GM18508 (cell line): Measurements from ENCODE around the gene REL.
"Not testable (repeated sequence)": the region's sequence is repeated elsewhere in the genome, so short reads cannot be mapped to it uniquely, and the experiment has no call there.

Experiments used
- ATAC-seq: cut with Tn5 transposase; IDR thresholded peaks from one replicate; pipeline ENCODE4 v1.9.1; 2021; ENCODE audit warnings: moderate number of reproducible peaks; ENCODE audit not compliant: insufficient read depth, unreplicated experiment

The REL gene

GRCh38 chr2:60881047-60881932, at the start of gene REL:
Gene REL, plus strand, starts transcription at chr2:60881574. Its CDS starts 267 bp downstream, at chr2:60881841.
- peak; percentile 45 for ATAC-seq

DNA sequence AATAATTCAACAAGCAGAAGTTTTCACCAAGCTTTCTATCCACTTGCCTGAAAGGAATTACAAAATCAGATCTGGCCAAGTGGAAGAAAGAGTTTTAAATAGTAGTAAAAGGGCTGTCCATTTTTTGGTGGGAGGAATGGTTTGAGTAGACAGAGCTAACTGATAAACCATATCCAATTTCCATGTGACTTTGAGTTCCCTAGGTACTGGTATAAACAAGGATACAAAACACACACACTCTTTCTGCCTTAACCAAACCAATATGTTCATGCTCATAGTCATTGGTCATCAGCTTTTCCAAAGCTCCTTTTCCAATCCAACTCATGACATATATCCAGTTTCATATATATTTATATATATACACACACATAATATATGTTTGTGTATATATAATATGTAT, 49.5 kb upstream of the REL start:
- no peak for ATAC-seq

DNA sequence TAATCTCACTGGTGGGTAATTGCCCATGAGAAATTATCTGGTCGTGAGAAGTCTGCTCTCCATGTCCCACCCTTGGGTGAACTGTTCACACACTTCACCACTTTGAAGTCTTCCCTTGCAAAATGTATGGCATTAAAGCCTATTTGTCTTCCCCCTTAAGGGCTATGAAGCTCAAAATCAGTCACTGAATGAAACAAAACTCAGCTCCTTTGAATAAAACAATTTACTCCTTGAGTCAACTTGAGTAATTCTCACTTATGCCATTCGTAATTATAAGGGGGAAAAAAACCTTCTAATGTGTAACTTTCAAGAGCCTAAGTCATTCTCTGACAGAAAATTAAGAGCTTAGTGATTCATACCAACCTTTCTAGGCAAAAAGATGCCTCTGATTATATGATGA, 48.8 kb upstream of the REL start:
- ATAC-seq = no peak

- peak; percentile 46 for ATAC-seq
Measured at GRCh38 chr2:60834270-60834717, 47.1 kb upstream of the REL start.

DNA sequence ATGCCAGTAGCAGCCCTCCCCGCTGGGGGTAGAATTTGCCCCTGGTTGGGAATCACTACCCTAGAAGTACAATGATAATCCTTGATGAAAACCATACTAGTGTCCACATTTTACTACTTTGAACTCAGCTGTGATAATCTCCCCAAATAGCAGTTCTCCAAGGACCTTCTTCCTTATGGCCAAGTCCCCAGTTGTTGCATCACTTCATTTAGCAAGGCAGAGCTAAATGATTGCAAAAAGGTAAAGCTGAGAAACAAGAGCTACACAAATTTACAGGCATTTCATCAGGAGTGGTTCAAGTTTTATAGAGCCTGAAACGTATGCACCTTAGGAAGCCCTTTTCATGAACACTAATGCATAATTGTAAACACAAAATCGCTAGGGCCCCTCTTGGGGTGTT, 44.9 kb upstream of the REL start:
- ATAC-seq = no peak

GRCh38 chr2:60837123-60837522, 44.3 kb upstream of the REL start:
- ATAC-seq = no peak

DNA sequence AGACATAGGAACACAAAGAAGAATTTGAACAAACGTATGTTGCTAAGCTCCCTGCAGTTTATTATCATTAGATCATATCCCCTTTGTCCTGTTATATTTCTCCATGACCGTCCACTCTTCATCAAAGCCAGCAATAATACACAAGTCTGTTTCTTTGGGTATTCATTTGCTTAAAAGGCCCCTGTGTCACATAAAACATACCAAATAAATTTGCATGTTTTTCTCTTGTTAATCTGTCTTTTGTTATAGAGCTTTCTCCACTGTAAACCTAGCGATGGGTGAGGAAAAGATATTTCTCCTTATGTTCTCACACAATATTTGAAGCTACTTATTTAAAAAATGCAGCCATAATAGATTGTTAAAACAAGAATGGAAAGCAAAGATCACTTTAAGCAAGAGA, 42.9 kb upstream of the REL start:
- no peak for ATAC-seq

- peak; percentile 40 for ATAC-seq
Measured at GRCh38 chr2:60839126-60839813, 42.1 kb upstream of the REL start.

GRCh38 chr2:60840880-60841279, 40.5 kb upstream of the REL start:
- ATAC-seq = peak; percentile 38

DNA sequence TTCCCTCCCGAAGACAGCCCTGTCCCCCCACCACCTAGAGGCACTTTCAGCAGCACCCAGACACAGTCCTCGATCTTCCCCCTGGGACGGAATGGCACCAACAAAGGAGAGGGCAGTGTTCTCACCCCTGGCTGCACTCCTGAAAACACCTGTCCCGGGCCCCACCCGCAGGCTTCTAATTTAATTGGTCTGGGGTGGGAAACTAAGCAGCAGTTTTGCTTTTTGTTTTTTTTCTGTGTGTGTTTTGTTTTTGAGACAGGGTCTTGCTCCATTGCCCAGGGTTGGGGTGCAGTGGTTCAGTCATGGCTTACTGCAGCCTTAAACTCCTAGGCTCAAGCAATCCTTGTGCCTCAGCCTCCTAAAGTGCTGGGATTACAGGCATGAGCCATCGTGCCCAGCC, 38.4 kb upstream of the REL start:
- ATAC-seq = no peak

GRCh38 chr2:60844105-60844504, 37.3 kb upstream of the REL start:
- no peak for ATAC-seq

DNA sequence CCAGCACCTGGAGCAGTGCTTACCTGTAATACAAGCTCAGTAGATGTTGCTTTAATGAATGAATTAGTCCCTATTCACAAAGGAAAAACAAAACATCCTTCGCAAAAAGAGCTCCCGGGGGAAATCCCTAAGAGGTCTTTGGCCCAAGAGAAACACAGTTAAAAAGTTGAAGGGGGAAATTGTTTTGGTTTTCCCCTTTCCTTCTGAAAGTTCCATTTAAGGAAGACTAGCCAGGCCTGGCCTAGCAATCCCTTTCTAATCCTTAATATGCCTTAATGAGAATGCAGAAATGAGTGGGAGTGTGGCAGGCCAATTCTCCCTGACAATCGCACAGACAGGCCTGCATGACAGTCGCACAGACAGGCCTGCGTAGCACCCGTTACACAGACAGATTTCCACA, 33.5 kb upstream of the REL start:
- ATAC-seq = no peak

- ATAC-seq = no peak
Measured at GRCh38 chr2:60849187-60849586, 32.2 kb upstream of the REL start.

DNA sequence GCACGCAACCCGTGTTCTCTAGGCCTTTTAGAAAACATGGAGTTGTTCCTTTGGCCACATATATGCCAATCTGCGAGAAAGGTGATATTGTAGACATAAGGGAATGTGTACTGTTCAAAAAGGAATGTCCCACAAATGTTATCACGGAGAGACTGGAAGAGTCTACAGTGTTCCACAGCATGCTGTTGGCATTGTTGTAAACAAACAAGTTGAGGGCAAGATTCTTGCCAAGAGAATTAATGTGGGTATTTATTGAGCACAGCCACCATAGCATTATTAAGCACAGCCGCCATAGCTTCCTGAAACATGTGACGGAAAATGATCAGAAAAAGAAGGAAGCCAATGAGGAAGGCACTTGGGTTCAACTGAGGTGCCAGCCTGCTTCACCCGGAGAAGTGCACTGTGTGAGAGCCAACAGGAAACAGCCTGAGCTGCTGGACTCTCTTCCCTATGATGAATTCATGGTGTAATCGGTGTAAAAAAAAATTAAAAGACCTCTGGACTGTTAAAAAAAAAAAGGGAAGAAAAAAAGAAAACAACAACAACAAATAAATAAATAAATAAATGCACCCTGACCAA, 29.0 kb upstream of the REL start:
- no peak for ATAC-seq

DNA sequence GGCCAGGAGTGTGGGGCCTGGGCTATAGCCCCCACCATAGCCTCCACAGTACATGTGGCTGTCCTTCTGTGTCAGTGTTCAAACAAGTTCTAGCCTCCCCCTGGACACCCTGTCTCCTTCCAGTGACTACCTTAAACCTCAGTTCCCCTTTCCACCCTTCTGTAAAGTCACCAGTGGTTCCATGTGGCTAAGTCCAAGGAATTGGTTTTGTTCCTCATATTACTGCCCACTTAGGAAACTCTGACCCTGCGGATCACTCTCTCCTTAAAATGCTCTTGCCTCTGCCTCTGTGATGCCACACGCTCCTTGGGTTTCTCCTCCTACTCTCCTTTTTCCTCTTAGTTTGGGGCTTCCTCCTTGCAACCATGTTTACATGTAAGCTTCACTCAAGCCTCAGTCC, 27.8 kb upstream of the REL start:
- ATAC-seq = no peak

- no peak for ATAC-seq
Measured at GRCh38 chr2:60855989-60856669, 25.2 kb upstream of the REL start.

- no peak for ATAC-seq
Measured at GRCh38 chr2:60857056-60857455, 24.3 kb upstream of the REL start.

DNA sequence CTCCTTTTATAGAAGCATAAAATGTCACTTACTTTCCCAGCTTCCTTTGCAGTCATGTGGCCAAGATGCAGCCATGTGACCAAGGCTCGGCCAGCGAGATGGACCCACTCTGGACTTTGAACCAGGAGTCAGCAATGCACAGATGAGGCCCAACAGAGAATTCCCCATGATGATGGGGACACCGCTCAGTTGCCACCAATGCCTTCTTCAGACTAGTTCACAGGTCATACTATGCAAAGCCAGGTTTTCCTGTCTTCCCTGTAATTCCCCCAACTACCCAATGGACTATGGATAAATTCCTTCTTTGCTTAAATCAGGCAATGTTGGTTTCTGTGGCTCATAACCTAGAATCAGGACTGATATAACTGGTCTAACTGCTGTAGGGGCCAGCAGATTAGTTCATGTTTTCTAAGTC, 22.5 kb upstream of the REL start:
- ATAC-seq = no peak

- ATAC-seq = no peak
Measured at GRCh38 chr2:60861736-60862135, 19.6 kb upstream of the REL start.

DNA sequence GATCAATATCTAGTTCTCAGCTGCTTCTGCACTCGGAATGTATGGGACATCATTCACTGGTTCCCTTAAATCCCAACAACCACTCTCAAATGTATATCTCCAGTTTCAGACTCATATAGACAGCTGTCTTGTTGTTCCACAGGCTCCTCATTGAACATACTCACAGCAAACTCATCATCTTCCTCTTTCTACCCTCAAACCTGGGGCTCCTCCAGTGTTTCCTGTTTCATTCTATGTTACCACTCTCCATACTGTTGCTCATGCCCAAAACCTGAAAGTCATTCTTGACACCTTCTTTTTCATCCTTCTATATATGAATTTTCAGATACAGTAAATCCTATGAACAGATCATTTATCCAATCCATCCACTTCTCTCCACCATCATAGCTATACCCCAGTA, 18.7 kb upstream of the REL start:
- no peak for ATAC-seq

GRCh38 chr2:60865361-60865760, 16.0 kb upstream of the REL start:
- not testable (repeated sequence) for ATAC-seq
